ENCODE measurements around the gene TELO2.
"Not testable (repeated sequence)": the region's sequence is repeated elsewhere in the genome, so short reads cannot be mapped to it uniquely, and the experiment has no call there.

TELO2 gene

GRCh38 chr16:1465567-1465915 is 27.6 kb upstream of the TELO2 start:
- no peak overlapping the region for H3K27ac Mint-ChIP-seq
- H3K4me3 Mint-ChIP-seq: no peak overlapping the region
- no peaks in the 10 kb centered on the region for H3K27me3 Mint-ChIP-seq (ENCODE audit: low read depth)
- H3K36me3 Mint-ChIP-seq (ENCODE audit: low read depth): no peaks in the 10 kb centered on the region
- H3K9me3 Mint-ChIP-seq: no peaks in the 10 kb centered on the region
- H3K4me1 Mint-ChIP-seq (ENCODE audit: low read depth): no peaks in the 10 kb centered on the region
- no peak for DNase-seq (ENCODE audit: low spot score)

- H3K4me1 Mint-ChIP-seq (ENCODE audit: low read depth): no peaks in the 10 kb centered on the region
- H3K9me3 Mint-ChIP-seq: no peaks in the 10 kb centered on the region
- H3K36me3 Mint-ChIP-seq (ENCODE audit: low read depth): no peaks in the 10 kb centered on the region
- no peak for DNase-seq (ENCODE audit: low spot score)
- no peaks in the 10 kb centered on the region for H3K27me3 Mint-ChIP-seq (ENCODE audit: low read depth)
- H3K27ac Mint-ChIP-seq: no peak overlapping the region
- H3K4me3 Mint-ChIP-seq: no peak overlapping the region
Observed at GRCh38 chr16:1466054-1466453, 27.1 kb upstream of the TELO2 start.

GRCh38 chr16:1466968-1467521 is 26.1 kb upstream of the TELO2 start:
- H3K27me3 Mint-ChIP-seq (ENCODE audit: low read depth): no peaks in the 10 kb centered on the region
- no peak for DNase-seq (ENCODE audit: low spot score)
- H3K27ac Mint-ChIP-seq: no peak overlapping the region
- H3K4me1 Mint-ChIP-seq (ENCODE audit: low read depth): no peaks in the 10 kb centered on the region
- no peak overlapping the region for H3K4me3 Mint-ChIP-seq
- no peaks in the 10 kb centered on the region for H3K9me3 Mint-ChIP-seq
- no peaks in the 10 kb centered on the region for H3K36me3 Mint-ChIP-seq (ENCODE audit: low read depth)

- H3K27me3 Mint-ChIP-seq (ENCODE audit: low read depth): no peaks in the 10 kb centered on the region
- H3K27ac Mint-ChIP-seq: no peak overlapping the region
- no peaks in the 10 kb centered on the region for H3K36me3 Mint-ChIP-seq (ENCODE audit: low read depth)
- no peaks in the 10 kb centered on the region for H3K4me1 Mint-ChIP-seq (ENCODE audit: low read depth)
- H3K9me3 Mint-ChIP-seq: no peaks in the 10 kb centered on the region
- DNase-seq (ENCODE audit: low spot score): no peak
- no peak overlapping the region for H3K4me3 Mint-ChIP-seq
Observed at GRCh38 chr16:1468426-1468810, 24.7 kb upstream of the TELO2 start.

- H3K9me3 Mint-ChIP-seq; H3K4me1 Mint-ChIP-seq (ENCODE audit: low read depth); H3K27ac Mint-ChIP-seq; H3K36me3 Mint-ChIP-seq (ENCODE audit: low read depth); H3K27me3 Mint-ChIP-seq (ENCODE audit: low read depth); H3K4me3 Mint-ChIP-seq; DNase-seq (ENCODE audit: low spot score): not testable (repeated sequence)
Observed at GRCh38 chr16:1469141-1469540, 24.0 kb upstream of the TELO2 start.

- DNase-seq (ENCODE audit: low spot score): no peak
- no peaks in the 10 kb centered on the region for H3K9me3 Mint-ChIP-seq
- H3K27me3 Mint-ChIP-seq (ENCODE audit: low read depth): no peaks in the 10 kb centered on the region
- peaks cover 3% of the 10 kb centered on the region for H3K4me1 Mint-ChIP-seq (ENCODE audit: low read depth)
- peak overlapping the region; percentile 31 for H3K27ac Mint-ChIP-seq
- peak overlapping the region; percentile 15 for H3K4me3 Mint-ChIP-seq
- no peaks in the 10 kb centered on the region for H3K36me3 Mint-ChIP-seq (ENCODE audit: low read depth)
Observed at GRCh38 chr16:1469693-1470201, 23.4 kb upstream of the TELO2 start.

- H3K27me3 Mint-ChIP-seq (ENCODE audit: low read depth): no peaks in the 10 kb centered on the region
- peaks cover 1% of the 10 kb centered on the region for H3K36me3 Mint-ChIP-seq (ENCODE audit: low read depth)
- no peaks in the 10 kb centered on the region for H3K9me3 Mint-ChIP-seq
- no peak for DNase-seq (ENCODE audit: low spot score)
- peaks cover 6% of the 10 kb centered on the region for H3K4me1 Mint-ChIP-seq (ENCODE audit: low read depth)
- no peak overlapping the region for H3K4me3 Mint-ChIP-seq
- no peak overlapping the region for H3K27ac Mint-ChIP-seq
Observed at GRCh38 chr16:1470481-1471251, 22.5 kb upstream of the TELO2 start.

GRCh38 chr16:1471569-1472194 is 21.5 kb upstream of the TELO2 start:
- Mint-ChIP-seq H3K9me3 (no peaks in the 10 kb centered on the region), H3K4me1 (ENCODE audit: low read depth) (peaks cover 10% of the 10 kb centered on the region), H3K4me3 (no peak overlapping the region), H3K27me3 (ENCODE audit: low read depth) (no peaks in the 10 kb centered on the region), H3K27ac (peak overlapping the region; percentile 31), H3K36me3 (ENCODE audit: low read depth) (peaks cover 1% of the 10 kb centered on the region)
- DNase-seq (ENCODE audit: low spot score): no peak

- no peaks in the 10 kb centered on the region for H3K27me3 Mint-ChIP-seq (ENCODE audit: low read depth)
- H3K27ac Mint-ChIP-seq: no peak overlapping the region
- peaks cover 1% of the 10 kb centered on the region for H3K36me3 Mint-ChIP-seq (ENCODE audit: low read depth)
- no peak for DNase-seq (ENCODE audit: low spot score)
- peaks cover 12% of the 10 kb centered on the region for H3K4me1 Mint-ChIP-seq (ENCODE audit: low read depth)
- H3K4me3 Mint-ChIP-seq: peak overlapping the region; percentile 16
- H3K9me3 Mint-ChIP-seq: no peaks in the 10 kb centered on the region
Observed at GRCh38 chr16:1472974-1473373, 20.2 kb upstream of the TELO2 start.

GRCh38 chr16:1474082-1474795 is 18.9 kb upstream of the TELO2 start:
- Mint-ChIP-seq H3K36me3 (ENCODE audit: low read depth) (peaks cover 1% of the 10 kb centered on the region), H3K27me3 (ENCODE audit: low read depth) (no peaks in the 10 kb centered on the region), H3K4me1 (ENCODE audit: low read depth) (peaks cover 12% of the 10 kb centered on the region), H3K27ac (peak overlapping the region; percentile 11), H3K9me3 (no peaks in the 10 kb centered on the region), H3K4me3 (peak overlapping the region; percentile 77)
- DNase-seq (ENCODE audit: low spot score): no peak

GRCh38 chr16:1474796-1475551 is 18.2 kb upstream of the TELO2 start, which contains the start of gene CLCN7:
TSS of gene CLCN7 (minus strand) at chr16:1475028. CDS start at chr16:1474974, 54 bp downstream.
- Mint-ChIP-seq H3K36me3 (ENCODE audit: low read depth) (peaks cover 1% of the 10 kb centered on the region), H3K27ac (peak within 1 kb of the TSS; percentile 85), H3K27me3 (ENCODE audit: low read depth) (no peaks in the 10 kb centered on the region)

GRCh38 chr16:1475552-1476114 is 17.5 kb upstream of the TELO2 start:
- peak overlapping the region; percentile 89 for H3K4me3 Mint-ChIP-seq
- peak overlapping the region; percentile 85 for H3K27ac Mint-ChIP-seq
- peaks cover 1% of the 10 kb centered on the region for H3K36me3 Mint-ChIP-seq (ENCODE audit: low read depth)
- no peak for DNase-seq (ENCODE audit: low spot score)
- H3K27me3 Mint-ChIP-seq (ENCODE audit: low read depth): no peaks in the 10 kb centered on the region
- peaks cover 12% of the 10 kb centered on the region for H3K4me1 Mint-ChIP-seq (ENCODE audit: low read depth)
- H3K9me3 Mint-ChIP-seq: no peaks in the 10 kb centered on the region

More at GRCh38 chr16:1474796-1475551, 18.2 kb upstream of the TELO2 start, which contains the start of gene CLCN7:
- Mint-ChIP-seq H3K9me3 (no peaks in the 10 kb centered on the region), H3K4me3 (peak within 1 kb of the TSS; percentile 89), H3K4me1 (ENCODE audit: low read depth) (peaks cover 12% of the 10 kb centered on the region)
- DNase-seq (ENCODE audit: low spot score): peak; percentile 93

GRCh38 chr16:1477033-1477432 is 16.1 kb upstream of the TELO2 start:
- H3K36me3 Mint-ChIP-seq (ENCODE audit: low read depth): peaks cover 1% of the 10 kb centered on the region
- H3K27me3 Mint-ChIP-seq (ENCODE audit: low read depth): no peaks in the 10 kb centered on the region
- no peak overlapping the region for H3K27ac Mint-ChIP-seq
- DNase-seq (ENCODE audit: low spot score): no peak
- H3K4me3 Mint-ChIP-seq: no peak overlapping the region
- no peaks in the 10 kb centered on the region for H3K9me3 Mint-ChIP-seq
- H3K4me1 Mint-ChIP-seq (ENCODE audit: low read depth): peaks cover 12% of the 10 kb centered on the region

Measured in T-helper 2 cell treated with Interferon-gamma antibody and Interleukin-4, amounts not matched to agents 5 μg/mL and 100 μg/mL, for 36 hours (primary cell).